IPS-20b (cell line): Measurements from ENCODE around the gene GFOD2.

Source experiments
- H3K27ac ChIP-seq: one replicate; pipeline ENCODE4 v1.5.1; 2013; ENCODE audit warnings: low read length
- H3K27me3 ChIP-seq: 2 replicates; pipeline ENCODE4 v1.6.1; 2013; ENCODE audit warnings: mild to moderate bottlenecking, low read length, inconsistent platforms; ENCODE audit not compliant: insufficient read depth
- H3K36me3 ChIP-seq: 2 replicates; pipeline ENCODE4 v1.6.1; 2013; ENCODE audit warnings: low read depth, mild to moderate bottlenecking, inconsistent platforms, low read length, moderate library complexity; ENCODE audit not compliant: insufficient read depth
- H3K4me1 ChIP-seq: 2 replicates; pipeline ENCODE4 v1.6.1; 2013; ENCODE audit warnings: mild to moderate bottlenecking, control low read depth, inconsistent platforms, low read length, moderate library complexity; ENCODE audit not compliant: insufficient read depth
- H3K4me3 ChIP-seq: 2 replicates; pipeline ENCODE4 v1.5.1; 2013; ENCODE audit warnings: mild to moderate bottlenecking, low read length, inconsistent platforms
- H3K9ac ChIP-seq: 2 replicates; pipeline ENCODE4 v1.6.1; 2013; ENCODE audit warnings: low read depth, mild to moderate bottlenecking, inconsistent platforms, low read length, moderate library complexity
- H3K9me3 ChIP-seq: 2 replicates; pipeline ENCODE4 v1.6.1; 2013; ENCODE audit warnings: mild to moderate bottlenecking, low read depth, low read length, inconsistent platforms; ENCODE audit not compliant: insufficient read depth

GFOD2 gene

DNA sequence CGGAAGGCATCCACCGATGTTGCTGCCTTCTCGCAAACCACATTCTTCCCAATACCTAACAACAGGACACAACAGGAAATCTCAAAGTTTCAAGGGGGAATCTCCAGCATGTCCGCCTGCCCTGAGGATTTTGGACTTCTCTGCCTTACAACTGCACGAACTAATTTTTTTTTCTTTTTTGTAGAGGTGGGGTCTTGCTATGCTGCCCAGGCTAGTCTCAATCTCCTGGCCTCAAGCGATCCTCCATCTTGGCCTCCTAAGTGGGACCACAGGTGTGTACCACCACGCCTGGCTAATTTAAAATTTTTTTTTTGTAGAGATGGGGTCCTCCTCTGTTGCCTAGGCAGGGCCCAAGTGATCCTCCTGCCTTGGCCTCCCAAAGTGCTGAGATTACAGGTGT lies 43.1 kb downstream of the GFOD2 start:
- Histone ChIP-seq H3K27me3 (no peaks in the 10 kb centered on the region), H3K4me3 (no peak overlapping the region), H3K9ac (no peak overlapping the region), H3K27ac (no peak overlapping the region), H3K9me3 (no peaks in the 10 kb centered on the region), H3K4me1 (no peaks in the 10 kb centered on the region), H3K36me3 (peaks cover 10% of the 10 kb centered on the region; the same call in 1 of the 2 replicates)

DNA sequence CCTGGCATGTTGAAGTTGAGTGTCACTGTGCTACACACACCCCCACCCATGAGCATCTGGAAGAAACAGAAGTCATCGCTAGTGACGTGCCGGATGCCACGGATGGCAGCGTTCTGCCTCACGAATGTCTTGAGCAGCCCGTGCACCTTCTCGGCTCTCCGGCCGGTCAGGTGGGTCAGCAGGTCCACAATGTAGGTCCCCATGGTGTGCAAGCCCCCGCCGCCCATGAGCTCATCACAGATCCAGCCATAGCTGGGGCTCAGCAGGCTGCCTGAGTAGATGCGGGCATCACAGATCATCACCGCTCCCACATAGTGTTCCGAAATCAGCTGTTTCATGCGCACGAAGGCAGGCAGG lies 43.6 kb downstream of the GFOD2 start:
- no peaks in the 10 kb centered on the region for H3K27me3 ChIP-seq
- no peak overlapping the region for H3K27ac ChIP-seq
- H3K9me3 ChIP-seq: no peaks in the 10 kb centered on the region
- H3K36me3 ChIP-seq: peaks cover 6% of the 10 kb centered on the region; the same call in 1 of the 2 replicates
- no peaks in the 10 kb centered on the region for H3K4me1 ChIP-seq
- H3K4me3 ChIP-seq: no peak overlapping the region
- no peak overlapping the region for H3K9ac ChIP-seq

DNA sequence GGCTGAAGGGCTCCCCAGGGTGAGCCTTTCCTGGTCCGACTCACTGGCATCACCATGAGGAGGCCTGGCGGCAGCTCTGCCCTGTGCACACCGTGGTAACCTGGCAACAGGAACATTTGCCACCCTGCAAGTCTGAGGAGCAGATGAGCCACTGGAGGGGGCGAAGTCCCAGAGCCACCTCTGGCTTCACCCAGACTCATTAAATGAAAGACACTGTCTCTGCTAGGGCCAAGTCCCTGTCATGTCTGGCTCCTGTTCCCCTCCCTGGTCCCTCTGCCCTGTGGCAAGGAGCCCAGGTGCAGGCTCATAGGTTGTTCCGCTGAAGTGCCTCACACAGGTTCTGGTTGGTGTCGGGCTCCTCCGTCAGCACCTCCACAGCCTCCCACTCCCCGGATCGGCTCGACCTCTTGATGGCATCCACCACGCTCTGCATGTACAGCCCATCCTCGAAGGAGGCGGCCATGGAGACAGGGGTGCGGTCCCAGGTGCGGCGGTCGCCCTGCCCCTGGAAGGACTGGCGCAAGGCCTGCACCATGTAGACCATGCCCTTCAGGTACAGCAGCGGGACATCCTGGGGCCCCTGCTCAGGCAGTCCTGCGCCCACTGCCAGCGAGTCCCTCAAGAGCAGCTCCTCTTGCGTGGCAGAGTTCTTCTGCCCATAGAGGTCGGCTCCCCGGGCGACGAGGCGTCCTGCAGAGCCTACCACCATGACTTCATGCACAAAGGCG lies 44.1 kb downstream of the GFOD2 start:
- H3K27ac ChIP-seq: no peak overlapping the region
- H3K36me3 ChIP-seq: peaks cover under 1% of the 10 kb centered on the region; the same call in 1 of the 2 replicates
- no peaks in the 10 kb centered on the region for H3K9me3 ChIP-seq
- no peak overlapping the region for H3K9ac ChIP-seq
- H3K4me1 ChIP-seq: no peaks in the 10 kb centered on the region
- no peaks in the 10 kb centered on the region for H3K27me3 ChIP-seq
- H3K4me3 ChIP-seq: no peak overlapping the region

DNA sequence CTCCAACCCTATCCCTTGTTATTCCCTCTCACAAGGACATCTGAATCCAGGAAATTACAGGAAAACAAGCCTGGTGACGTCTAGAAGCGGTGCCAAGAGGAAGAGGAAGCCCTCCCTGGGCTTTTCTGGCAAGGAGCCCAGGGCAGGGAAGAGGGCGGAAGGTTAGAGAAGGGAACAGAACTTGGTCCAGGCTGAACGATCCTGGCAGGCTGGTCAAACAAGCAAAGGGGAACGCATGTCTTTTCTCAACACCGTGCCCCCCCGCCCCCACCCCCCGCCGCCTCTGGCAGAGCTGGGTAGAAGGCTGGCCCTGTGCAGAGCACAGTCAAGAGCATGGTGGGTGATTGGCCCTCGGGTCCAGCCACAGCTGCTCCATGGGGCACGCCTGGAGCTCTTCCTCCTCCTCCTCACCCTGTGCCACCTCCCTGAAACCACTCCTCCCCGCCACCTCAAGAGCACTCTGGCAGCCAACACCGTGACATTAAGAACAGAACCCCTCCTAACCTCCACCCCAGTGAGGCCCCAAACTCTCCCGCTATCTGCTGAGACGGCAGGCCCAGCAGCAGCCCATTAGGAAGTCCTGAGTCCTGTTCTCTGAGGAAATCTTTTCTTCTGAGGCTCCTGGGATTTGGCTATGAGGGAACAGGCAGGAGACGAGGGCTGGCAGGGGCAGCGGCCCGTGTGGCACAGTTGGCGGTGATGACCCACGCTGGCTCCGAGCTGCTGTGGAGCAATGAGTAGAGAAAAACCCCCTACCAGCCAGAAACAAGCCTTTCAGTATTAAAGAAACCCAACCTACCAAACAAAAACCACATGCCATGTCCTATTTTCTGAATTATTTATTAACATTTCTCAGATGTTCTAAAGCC lies 45.2 kb downstream of the GFOD2 start:
- no peaks in the 10 kb centered on the region for H3K36me3 ChIP-seq
- no peaks in the 10 kb centered on the region for H3K27me3 ChIP-seq
- no peaks in the 10 kb centered on the region for H3K9me3 ChIP-seq
- no peaks in the 10 kb centered on the region for H3K4me1 ChIP-seq
- H3K9ac ChIP-seq: no peak overlapping the region
- no peak overlapping the region for H3K27ac ChIP-seq
- H3K4me3 ChIP-seq: no peak overlapping the region

DNA sequence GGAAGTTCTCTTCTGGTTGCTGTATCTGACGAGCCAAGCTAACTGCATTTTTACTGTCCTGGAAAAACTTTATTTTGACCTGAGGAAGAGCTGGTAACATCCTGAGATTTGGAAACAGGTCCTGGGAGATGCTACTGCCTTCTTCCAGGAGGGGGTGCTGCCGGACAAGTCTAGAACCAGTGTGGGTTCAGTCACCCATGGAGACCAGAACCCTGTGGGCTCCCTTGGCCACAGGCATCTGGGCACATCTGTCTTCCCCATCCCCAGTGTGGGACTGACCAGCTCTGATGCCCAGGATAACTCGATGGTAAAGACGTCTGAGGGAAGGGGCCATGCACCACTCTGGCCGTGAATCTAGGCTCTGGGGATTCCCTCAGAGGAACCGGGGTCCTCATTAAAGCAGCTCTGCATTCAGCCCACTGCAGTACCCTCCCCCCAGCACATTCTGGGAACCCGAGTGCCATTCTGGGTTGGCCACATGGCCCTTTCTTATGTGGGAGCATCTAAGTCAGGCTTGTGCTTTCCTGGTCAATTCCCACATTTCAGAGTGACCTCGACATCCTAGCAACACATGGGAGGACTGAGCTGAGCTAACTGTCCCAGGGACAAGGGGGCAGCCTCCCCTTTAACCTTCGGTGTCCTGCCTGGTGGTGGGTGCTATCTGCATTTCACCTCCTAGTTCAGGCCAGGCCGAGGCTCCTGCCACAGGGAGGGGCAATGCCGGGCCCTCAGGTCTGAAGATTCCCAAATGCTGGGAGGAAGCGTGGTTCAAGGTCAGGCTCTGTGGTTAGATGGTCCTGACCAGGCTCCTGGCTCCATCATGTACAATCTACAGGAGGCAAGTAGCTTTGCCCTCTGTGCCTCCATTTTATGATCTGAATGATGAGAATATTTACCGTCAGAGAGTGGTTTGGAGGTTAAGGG lies 46.1 kb downstream of the GFOD2 start:
- no peaks in the 10 kb centered on the region for H3K4me1 ChIP-seq
- no peak overlapping the region for H3K4me3 ChIP-seq
- no peak overlapping the region for H3K27ac ChIP-seq
- no peaks in the 10 kb centered on the region for H3K27me3 ChIP-seq
- H3K36me3 ChIP-seq: no peaks in the 10 kb centered on the region
- H3K9ac ChIP-seq: no peak overlapping the region
- H3K9me3 ChIP-seq: no peaks in the 10 kb centered on the region

DNA sequence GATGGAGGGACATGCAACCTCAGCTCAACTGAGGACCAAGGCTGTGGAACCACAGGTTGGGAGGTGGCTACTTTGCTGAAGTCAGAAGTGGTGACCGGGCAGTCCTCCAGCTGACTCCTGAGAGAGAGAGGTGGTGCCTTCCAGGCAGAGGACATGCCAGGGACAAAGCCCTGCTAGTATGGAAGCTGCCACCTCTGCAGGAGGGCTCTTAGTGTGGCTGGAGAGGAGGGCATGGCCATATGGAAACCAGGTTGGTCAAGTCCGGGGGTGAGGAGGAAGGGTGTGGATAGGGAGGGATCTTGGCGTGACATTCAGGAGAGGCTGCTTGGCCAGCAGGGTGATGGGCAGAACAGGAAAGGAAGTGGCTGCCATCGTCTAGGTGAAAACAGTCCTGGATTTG lies 46.8 kb downstream of the GFOD2 start:
- no peaks in the 10 kb centered on the region for H3K9me3 ChIP-seq
- H3K27me3 ChIP-seq: peaks cover 3% of the 10 kb centered on the region
- no peaks in the 10 kb centered on the region for H3K36me3 ChIP-seq
- H3K4me3 ChIP-seq: no peak overlapping the region
- H3K4me1 ChIP-seq: no peaks in the 10 kb centered on the region
- H3K9ac ChIP-seq: no peak overlapping the region
- H3K27ac ChIP-seq: no peak overlapping the region

DNA sequence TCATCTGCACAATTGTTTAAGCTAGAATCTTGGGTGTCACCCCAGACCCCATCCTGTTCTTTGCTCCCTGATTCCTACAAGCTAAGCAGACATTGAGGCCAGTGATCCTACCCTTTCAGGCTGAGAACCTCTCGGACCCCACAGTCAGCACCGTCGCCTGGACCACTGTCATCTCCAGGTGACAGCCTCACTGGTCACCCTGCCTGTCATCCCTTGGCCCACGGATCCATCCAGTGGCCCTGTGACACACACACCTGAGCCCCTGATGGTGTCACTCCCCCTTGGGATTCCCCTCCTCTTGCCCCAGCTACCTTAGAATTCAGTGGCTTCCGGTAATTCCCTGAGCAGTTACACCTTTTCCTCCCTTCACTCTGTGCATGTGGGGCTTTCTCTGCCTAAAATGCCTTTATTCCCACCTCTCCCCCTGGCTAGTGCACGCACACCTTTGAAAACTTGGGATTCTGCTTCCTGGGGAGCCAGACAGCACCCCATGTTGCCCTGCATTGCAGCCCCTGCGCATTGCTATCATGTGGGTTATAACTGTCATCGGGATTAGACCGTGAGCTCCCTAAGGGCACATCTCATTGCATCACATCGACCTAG lies 49.5 kb downstream of the GFOD2 start:
- Histone ChIP-seq H3K27ac (no peak overlapping the region), H3K9ac (no peak overlapping the region), H3K36me3 (no peaks in the 10 kb centered on the region), H3K27me3 (peaks cover 8% of the 10 kb centered on the region), H3K4me3 (no peak overlapping the region), H3K9me3 (no peaks in the 10 kb centered on the region), H3K4me1 (no peaks in the 10 kb centered on the region)

DNA sequence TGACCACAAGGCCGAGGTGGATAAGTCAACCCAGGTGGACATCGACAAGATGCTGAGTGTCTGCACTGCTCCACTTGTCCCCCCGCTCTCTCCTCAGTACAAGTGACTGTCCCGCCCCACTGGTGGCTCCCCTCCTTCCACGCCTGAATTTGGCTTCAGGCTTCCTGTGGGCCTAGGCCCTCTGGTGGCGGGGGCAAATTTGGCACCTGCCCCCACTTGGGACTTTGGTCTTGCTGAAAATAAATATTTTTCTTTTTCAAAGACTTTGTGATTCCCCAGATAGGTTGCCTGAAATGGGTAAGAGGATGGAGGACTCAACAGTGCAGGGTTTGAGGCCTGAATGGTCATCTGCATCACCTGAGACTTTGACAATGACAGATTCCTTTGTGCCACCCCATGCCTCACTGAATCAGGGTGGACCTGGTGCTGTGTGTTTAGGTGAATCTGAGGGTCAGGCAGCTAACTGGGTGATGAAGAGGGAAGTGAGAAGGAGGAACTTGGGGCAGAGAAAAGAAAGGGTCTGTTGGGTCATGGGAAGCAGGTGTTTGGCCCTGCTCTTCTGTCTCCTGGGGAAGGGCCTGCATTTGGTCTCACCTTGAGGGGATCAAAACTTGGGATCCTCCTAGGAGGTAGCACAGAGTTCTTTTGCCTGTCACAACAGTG lies 50.5 kb downstream of the GFOD2 start:
- Histone ChIP-seq H3K9me3 (no peaks in the 10 kb centered on the region), H3K4me3 (no peak overlapping the region), H3K4me1 (no peaks in the 10 kb centered on the region), H3K36me3 (no peaks in the 10 kb centered on the region), H3K9ac (no peak overlapping the region), H3K27me3 (peaks cover 8% of the 10 kb centered on the region), H3K27ac (no peak overlapping the region)

DNA sequence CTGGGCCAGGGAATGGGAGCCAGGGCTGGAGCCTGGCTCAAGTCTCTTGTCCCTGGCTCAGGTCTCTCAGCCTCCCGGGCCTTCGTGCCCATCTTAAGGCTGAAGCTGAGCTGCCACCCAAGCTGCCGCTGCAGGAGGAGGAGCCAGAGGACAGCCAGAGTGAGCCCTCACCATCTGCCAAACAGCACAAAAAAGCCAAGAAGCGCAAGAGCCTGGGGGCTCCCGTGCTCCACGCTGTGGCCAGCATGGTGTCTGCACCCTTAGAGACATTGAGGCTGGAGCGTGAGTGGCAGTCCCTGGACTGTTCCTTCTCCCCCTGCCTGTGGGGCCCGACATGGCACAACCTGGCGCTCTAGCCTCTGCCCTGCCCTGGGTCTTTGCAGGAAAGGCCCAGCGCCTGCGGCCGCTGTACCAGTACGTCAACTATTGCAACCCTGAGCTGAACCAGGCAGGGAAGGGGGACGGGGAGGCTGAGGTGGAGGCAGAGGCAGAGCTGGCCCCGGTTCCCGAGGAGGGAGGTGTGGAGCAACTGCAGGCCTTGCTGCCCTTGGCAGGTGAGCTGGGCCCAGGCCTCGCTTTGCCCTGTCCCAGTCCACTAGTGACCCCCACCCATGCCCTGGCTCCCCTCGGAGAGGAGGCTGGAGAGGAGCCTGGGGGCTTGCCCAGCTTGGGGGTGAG lies 51.2 kb downstream of the GFOD2 start:
- no peak overlapping the region for H3K9ac ChIP-seq
- no peak overlapping the region for H3K4me3 ChIP-seq
- H3K4me1 ChIP-seq: no peaks in the 10 kb centered on the region
- H3K9me3 ChIP-seq: no peaks in the 10 kb centered on the region
- no peak overlapping the region for H3K27ac ChIP-seq
- H3K27me3 ChIP-seq: peaks cover 8% of the 10 kb centered on the region
- H3K36me3 ChIP-seq: no peaks in the 10 kb centered on the region

DNA sequence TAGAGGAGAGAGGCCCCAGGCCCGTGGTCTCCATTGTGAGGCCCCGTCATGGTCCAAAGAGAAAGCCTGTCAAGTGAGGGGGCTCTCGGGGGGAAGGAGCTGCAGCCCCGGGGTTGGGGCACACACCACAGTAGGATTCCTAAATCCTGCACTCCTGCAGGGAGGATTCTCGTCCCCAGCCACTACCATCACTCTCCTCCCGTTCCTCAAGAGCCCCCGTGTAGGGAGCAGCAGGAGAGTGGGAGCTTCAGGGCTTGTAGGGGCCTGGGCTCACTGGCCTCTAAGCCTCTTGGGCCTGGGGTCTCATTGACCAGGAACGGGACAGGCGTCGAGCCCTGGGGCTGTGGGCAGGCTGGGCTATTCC lies 51.7 kb downstream of the GFOD2 start:
- no peaks in the 10 kb centered on the region for H3K9me3 ChIP-seq
- H3K4me3 ChIP-seq: peak overlapping the region; percentile 62; the same call in 1 of the 2 replicates
- H3K9ac ChIP-seq: no peak overlapping the region
- peaks cover 8% of the 10 kb centered on the region for H3K27me3 ChIP-seq
- H3K36me3 ChIP-seq: no peaks in the 10 kb centered on the region
- no peaks in the 10 kb centered on the region for H3K4me1 ChIP-seq
- no peak overlapping the region for H3K27ac ChIP-seq
